HG03095 (cell line): ENCODE results near the gene CSAG3.
A peak's percentile ranks its signal among the peaks of the same experiment; 100 is the strongest.
"Not testable (repeated sequence)": the region's sequence is repeated elsewhere in the genome, so short reads cannot be mapped to it uniquely, and the experiment has no call there.

Experiments
- ATAC-seq: cut with Tn5 transposase; IDR thresholded peaks from one replicate; pipeline ENCODE4 v1.9.1; 2021; ENCODE audit warnings: moderate library complexity; ENCODE audit not compliant: unreplicated experiment

Gene CSAG3

DNA sequence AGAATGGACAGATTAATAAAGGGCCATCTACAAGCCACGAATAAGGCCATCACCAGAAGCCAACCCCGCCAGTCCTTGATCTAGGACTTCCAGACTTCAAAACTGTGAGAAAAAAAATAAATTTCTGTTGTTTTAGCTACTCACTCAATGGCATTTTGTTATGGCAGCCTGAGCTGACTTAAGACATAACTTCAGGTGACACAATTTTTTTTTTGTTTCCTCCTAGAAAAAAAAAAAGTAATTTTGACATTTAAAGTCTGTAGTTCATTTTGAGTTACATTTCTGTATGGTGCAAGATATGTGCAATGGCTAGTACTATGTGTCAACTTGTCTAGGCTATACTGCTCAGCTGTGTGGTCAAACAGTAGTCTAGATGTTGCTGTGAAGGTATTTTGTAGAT, at the start of gene CSAG3:
CSAG3 (plus strand) TSS at position 301 of the 400 bp plus-strand sequence.
- not testable (repeated sequence) for ATAC-seq

DNA sequence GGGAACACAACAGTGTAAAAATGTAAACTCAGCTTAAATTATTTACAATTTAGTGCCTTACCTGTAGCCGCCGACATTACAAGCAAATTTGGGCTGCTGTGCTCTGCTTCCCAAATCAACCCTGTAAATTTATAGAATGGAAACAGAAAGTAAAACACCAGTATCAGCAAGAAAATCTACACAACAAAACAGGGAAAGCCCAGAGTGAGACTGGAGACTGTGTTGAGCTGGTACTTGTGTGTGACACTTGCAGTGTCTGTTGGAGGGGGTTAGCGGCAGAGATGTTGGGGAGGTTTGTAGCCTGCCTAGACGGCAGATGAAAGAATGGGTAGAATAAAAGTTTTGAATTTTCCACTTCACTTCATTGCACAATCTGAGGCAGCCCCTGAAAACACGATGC, 45.8 kb upstream of the CSAG3 start:
- ATAC-seq = not testable (repeated sequence)

DNA sequence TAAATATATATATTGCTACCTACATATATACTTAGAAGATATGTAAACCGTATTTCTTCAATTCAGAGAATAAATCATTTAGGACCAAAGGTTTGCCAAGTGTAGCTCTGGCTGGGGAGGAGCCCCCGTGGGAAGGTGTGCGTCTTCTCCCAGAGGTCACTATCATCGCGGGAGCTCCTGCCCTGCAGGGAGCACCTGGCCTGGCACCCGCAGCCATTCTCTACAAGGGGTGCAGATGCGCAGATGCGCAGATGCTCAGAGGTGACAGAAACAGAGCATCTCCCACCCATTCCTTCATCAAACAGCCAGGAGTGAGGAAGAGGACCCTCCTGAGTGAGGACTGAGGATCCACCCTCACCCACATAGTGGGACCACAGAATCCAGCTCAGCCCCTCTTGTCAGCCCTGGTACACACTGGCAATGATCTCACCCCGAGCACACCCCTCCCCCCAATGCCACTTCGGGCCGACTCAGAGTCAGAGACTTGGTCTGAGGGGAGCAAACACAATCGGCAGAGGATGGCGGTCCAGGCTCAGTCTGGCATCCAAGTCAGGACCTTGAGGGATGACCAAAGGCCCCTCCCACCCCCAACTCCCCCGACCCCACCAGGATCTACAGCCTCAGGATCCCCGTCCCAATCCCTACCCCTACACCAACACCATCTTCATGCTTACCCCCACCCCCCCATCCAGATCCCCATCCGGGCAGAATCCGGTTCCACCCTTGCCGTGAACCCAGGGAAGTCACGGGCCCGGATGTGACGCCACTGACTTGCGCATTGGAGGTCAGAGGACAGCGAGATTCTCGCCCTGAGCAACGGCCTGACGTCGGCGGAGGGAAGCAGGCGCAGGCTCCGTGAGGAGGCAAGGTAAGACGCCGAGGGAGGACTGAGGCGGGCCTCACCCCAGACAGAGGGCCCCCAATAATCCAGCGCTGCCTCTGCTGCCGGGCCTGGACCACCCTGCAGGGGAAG, 44.9 kb upstream of the CSAG3 start, which contains the start of gene MAGEA2B:
MAGEA2B (plus strand) TSS at position 814 of the 973 bp plus-strand sequence. CDS start 2,479 bp downstream, outside the sequence.
- not testable (repeated sequence) for ATAC-seq

DNA sequence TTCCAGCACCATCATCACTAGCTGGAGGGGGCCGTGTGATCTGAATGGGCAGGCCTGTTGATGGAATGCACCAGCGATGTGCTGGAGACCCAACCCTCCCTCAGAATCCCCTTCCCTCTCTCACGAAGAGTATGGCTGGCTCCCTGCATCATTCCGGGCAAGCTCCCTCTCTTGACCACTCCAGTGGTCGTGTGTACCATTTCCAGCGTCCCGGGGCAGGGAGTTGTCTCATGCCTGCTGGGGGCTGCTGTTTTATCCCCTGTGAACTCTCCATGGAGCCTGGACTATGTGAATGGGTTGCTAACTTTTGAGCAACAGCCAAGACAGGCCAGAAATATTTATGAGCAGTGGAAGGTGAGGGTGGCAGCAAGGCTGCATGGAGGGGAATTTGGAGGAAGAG, 33.6 kb upstream of the CSAG3 start:
- no peak for ATAC-seq

DNA sequence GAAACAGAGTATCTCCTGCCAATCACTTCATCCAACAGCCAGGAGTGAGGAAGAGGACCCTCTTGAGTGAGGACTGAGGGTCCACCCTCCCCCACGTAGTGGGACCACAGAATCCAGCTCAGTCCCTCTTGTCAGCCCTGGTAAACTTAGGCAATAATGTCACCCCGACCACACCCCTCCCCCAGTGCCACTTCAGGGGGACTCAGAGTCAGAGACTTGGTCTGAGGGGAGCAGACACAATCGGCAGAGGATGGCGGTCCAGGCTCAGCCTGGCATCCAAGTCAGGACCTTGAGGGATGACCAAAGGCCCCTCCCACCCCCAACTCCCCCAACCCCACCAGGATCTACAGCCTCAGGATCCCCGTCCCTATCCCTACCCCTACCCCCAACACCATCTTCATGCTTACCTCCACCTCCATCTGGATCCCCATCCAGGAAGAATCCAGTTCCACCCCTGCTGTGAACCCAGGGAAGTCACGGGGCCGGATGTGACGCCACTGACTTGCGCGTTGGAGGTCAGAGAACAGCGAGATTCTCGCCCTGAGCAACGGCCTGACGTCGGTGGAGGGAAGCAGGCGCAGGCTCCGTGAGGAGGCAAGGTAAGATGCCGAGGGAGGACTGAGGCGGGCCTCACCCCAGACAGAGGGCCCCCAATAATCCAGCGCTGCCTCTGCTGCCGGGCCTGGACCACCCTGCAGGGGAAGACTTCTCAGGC, 25.6 kb upstream of the CSAG3 start, which contains the start of the genes CSAG1 and MAGEA12:
CSAG1 (minus strand) TSS at position 461 of the 715 bp plus-strand sequence. CDS start 1,261 bp downstream, outside the sequence.
MAGEA12 (plus strand) TSS at position 497 of the 715 bp plus-strand sequence. CDS start 2,405 bp downstream, outside the sequence.
- ATAC-seq = no peak

DNA sequence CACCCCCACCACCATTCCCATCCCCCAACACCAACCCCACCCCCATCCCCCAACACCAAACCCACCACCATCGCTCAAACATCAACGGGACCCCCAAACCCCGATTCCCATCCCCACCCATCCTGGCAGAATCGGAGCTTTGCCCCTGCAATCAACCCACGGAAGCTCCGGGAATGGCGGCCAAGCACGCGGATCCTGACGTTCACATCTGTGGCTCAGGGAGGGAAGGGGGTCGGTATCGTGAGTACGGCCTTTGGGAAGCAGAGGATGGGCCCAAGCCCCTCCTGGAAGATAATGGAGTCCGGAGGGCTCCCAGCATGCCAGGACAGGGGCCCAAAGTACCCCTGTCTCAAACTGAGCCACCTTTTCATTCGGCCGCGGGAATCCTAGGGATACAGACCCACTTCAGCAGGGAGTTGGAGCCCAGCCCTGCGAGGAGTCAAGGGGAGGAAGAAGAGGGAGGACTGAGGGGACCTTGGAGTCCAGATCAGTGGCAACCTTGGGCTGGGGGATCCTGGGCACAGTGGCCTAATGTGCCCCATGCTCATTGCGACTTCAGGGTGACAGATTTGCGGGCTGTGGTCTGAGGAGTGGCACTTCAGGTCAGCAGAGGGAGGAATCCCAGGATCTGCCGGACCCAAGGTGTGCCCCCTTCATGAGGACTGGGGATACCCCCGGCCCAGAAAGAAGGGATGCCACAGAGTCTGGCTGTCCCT, 24.7 kb upstream of the CSAG3 start:
- not testable (repeated sequence) for ATAC-seq

DNA sequence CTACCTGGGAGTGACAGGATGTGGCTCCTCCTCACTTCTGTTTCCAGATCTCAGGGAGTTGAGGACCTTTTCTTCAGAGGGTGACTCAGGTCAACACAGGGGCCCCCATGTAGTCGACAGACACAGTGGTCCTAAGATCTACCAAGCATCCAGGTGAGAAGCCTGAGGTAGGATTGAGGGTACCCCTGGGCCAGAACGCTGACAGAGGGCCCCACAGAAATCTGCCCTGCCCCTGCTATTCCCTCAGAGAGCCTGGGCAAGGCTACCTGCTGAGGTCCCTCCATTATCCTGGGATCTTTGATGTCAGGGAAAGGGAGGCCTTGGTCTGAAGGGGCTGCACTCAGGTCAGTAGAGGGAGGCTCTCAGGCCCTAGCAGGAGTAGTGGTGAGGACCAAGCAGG, 23.9 kb upstream of the CSAG3 start:
- no peak for ATAC-seq

DNA sequence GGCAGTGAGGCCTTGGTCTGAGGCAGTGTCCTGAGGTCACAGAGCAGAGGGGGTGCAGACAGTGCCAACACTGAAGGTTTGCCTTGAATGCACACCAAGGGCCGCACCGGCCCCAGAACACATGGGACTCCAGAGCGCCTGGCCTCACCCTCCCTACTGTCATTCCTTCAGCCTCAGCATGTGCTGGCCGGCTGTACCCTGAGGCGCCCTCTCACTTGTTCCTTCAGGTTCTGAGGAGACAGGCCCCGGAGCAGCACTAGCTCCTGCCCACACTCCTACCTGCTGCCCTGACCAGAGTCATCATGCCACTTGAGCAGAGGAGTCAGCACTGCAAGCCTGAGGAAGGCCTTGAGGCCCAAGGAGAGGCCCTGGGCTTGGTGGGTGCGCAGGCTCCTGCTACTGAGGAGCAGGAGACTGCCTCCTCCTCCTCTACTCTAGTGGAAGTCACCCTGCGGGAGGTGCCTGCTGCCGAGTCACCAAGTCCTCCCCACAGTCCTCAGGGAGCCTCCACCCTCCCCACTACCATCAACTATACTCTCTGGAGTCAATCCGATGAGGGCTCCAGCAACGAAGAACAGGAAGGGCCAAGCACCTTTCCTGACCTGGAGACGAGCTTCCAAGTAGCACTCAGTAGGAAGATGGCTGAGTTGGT, 23.0 kb upstream of the CSAG3 start:
- ATAC-seq = no peak

DNA sequence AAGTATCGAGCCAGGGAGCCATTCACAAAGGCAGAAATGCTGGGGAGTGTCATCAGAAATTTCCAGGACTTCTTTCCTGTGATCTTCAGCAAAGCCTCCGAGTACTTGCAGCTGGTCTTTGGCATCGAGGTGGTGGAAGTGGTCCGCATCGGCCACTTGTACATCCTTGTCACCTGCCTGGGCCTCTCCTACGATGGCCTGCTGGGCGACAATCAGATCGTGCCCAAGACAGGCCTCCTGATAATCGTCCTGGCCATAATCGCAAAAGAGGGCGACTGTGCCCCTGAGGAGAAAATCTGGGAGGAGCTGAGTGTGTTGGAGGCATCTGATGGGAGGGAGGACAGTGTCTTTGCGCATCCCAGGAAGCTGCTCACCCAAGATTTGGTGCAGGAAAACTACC, 22.5 kb upstream of the CSAG3 start:
- ATAC-seq = not testable (repeated sequence)

DNA sequence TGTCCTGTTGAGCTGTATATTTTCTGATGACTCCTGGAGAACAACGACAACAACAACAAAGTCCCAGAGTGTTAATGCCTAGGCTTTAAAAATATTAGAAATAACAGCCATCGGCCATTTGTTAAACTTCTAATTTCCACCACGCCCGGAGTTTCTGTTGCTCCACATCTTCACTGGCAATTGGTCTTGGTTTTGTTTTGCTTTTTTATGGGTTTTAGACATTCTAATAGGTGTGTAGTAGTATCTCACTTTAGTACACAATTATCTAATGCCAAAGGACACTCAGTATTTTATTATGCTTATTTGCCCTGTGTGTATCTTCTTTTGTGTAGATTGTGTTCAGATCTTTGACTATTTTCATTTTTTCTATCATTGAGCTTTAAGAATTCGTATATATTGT, 20.5 kb upstream of the CSAG3 start:
- no peak for ATAC-seq

DNA sequence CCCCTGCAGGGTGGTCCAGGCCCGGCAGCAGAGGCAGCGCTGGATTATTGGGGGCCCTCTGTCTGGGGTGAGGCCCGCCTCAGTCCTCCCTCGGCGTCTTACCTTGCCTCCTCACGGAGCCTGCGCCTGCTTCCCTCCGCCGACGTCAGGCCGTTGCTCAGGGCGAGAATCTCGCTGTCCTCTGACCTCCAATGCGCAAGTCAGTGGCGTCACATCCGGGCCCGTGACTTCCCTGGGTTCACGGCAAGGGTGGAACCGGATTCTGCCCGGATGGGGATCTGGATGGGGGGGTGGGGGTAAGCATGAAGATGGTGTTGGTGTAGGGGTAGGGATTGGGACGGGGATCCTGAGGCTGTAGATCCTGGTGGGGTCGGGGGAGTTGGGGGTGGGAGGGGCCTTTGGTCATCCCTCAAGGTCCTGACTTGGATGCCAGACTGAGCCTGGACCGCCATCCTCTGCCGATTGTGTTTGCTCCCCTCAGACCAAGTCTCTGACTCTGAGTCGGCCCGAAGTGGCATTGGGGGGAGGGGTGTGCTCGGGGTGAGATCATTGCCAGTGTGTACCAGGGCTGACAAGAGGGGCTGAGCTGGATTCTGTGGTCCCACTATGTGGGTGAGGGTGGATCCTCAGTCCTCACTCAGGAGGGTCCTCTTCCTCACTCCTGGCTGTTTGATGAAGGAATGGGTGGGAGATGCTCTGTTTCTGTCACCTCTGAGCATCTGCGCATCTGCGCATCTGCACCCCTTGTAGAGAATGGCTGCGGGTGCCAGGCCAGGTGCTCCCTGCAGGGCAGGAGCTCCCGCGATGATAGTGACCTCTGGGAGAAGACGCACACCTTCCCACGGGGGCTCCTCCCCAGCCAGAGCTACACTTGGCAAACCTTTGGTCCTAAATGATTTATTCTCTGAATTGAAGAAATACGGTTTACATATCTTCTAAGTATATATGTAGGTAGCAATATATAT, 5.0 kb upstream of the CSAG3 start, which contains the start of gene MAGEA2:
MAGEA2 (minus strand) TSS at position 157 of the 965 bp plus-strand sequence. CDS start 2,479 bp downstream, outside the sequence.
- ATAC-seq = not testable (repeated sequence)

DNA sequence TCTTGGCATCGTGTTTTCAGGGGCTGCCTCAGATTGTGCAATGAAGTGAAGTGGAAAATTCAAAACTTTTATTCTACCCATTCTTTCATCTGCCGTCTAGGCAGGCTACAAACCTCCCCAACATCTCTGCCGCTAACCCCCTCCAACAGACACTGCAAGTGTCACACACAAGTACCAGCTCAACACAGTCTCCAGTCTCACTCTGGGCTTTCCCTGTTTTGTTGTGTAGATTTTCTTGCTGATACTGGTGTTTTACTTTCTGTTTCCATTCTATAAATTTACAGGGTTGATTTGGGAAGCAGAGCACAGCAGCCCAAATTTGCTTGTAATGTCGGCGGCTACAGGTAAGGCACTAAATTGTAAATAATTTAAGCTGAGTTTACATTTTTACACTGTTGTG, 4.1 kb upstream of the CSAG3 start:
- not testable (repeated sequence) for ATAC-seq

DNA sequence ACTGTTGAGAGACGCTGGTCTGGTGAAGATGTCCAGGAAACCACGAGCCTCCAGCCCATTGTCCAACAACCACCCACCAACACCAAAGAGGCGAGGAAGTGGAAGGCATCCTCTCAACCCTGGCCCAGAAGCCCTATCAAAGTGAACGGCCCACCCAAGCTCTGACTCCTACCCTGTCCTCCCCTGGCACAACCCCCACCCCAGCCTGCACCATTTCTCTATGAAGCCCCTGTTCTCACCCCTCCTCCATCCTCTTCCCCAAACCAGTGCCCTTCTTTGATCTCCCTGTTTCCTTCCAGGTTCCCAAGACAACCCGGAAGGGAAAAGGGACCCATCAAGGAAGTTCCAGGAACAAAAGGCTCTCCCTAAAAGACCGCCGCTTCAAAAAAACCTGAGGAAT, 526 bp downstream of the CSAG3 start:
- ATAC-seq = not testable (repeated sequence)

DNA sequence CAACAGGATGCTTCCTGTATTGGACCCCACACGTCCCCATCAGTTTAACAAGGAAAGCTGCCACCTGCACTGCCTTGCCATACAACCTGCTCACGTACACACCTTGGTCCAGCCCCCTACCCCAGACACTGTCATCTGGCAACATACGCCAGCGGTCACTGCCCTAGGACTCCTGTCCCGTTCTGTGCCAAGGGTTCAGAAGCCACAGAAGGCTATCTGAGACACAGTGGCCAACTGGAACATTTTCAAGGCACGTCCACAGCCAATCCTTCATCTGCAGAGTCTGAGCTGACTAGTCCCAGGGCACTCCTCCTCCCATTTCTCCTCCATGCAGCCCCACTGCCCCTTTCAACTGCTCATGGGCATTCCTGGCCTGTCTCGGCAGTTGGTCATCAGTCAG, 2.6 kb downstream of the CSAG3 start:
- ATAC-seq = not testable (repeated sequence)

DNA sequence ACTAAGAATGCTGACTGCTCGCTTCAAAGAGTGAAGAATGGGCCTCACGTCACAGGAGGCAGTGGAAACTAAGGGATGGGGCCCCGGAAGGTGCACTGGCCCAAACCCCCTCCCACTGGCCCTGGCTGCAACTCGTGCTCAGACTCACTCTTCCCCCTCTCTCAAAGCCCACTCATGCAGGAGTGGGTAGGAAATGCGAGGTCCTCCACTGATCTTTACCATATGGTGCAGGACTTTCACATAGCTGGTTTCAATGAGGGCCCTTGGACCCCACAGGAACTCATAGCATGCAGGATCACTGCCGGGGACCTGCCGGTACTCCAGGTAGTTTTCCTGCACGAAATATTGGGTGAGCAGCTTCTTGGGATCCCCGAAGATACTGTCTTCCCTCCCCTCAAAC, 7.5 kb downstream of the CSAG3 start:
- ATAC-seq = not testable (repeated sequence)

DNA sequence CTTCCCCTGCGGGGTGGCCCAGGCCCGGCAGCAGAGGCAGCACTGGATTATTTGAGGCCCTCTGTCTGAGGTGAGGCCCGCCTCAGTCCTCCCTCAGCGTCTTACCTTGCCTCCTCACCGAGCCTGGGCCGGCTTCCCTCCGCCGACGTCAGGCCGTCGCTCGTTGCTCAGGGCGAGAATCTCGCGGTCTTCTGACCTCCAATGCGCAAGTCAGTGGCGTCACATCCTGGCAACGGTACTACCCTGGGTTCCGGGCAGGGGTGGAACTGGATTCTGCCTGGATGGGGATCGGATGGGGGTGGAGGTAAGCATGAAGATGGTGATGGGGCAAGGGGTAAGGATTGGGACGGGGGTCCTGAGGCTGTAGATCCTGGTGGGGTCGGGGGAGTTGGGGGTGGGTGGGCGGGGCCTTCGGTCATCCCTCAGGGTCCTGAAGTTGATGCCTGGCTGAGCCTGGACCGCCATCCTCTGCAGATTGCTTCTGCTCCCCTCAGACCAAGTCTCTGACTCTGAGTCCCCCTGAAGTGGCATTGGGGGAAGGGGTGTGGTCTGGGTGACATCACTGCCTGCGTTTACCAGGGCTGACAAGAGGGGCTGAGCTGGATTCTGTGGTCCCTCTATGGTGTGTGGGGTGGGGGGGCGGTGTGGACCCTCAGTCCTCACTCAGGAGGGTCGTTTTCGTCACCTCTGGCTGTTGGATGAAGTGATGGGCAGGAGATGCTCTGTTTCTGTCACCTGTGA, 10.7 kb downstream of the CSAG3 start, which contains the start of gene MAGEA6:
MAGEA6 (minus strand) TSS at position 141 of the 741 bp plus-strand sequence. CDS start 2,039 bp downstream, outside the sequence.
- ATAC-seq = not testable (repeated sequence)

DNA sequence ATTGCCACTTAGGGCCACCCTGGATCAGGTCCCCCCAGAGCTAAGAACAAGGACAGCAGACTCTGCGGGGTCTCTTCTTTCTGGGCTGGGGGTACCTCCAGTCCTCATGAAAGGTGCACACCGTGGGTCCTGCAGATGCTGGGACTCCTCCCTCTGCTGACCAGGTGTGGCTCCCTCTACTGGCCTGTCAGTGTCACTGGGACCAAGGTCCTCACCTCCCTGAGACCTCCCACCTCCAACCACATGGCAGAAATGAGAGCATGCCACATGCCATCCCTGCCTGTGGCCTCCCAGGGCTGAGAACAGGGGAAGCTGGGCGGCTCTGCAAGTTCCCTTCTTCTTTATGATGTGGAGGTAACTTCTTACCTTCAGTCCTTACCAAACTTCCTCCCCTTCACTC, 28.0 kb downstream of the CSAG3 start:
- peak; percentile 75 for ATAC-seq

DNA sequence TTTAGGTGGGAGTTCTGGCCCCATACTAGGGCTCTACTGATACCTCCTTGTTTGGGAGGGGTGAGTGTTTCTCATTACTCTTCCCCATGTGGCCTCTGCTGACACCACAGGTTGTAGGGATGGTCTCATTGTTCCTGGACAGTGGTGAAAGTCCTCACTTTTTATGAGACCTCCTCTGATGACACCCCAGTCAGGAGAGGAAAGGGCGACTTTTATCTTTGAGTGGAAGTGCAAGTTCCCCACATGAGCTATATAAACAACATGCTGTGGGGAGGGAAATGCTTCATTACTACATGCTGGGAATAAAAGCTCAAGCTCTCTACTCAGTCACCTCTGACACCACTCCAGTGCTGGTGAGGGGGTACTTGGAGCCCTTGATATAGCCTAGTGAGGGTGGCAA, 39.9 kb downstream of the CSAG3 start:
- ATAC-seq = no peak
